HK-2 (cell line): Measurements from ENCODE around the gene SLC25A43.
A peak's percentile ranks its signal among the peaks of the same experiment; 100 is the strongest.
"Not testable (repeated sequence)": the region's sequence is repeated elsewhere in the genome, so short reads cannot be mapped to it uniquely, and the experiment has no call there.

Source experiments
- DNase-seq: peaks from one replicate; pipeline ENCODE4 v3.0.0-alpha.2; 2018; ENCODE audit not compliant: unreplicated experiment

Gene SLC25A43

GRCh38 chrX:119407681-119408080 lies 8.5 kb downstream of the SLC25A43 start:
- peak; percentile 29 for DNase-seq

GRCh38 chrX:119410027-119410819 lies 11.1 kb downstream of the SLC25A43 start:
- peak; percentile 78 for DNase-seq

GRCh38 chrX:119410854-119411253 lies 11.7 kb downstream of the SLC25A43 start:
- DNase-seq, result no peak

- DNase-seq, result no peak
These were observed 12.8 kb downstream of the SLC25A43 start for GRCh38 chrX:119411959-119412358.

- no peak for DNase-seq
These were observed 18.2 kb downstream of the SLC25A43 start for GRCh38 chrX:119417376-119417775.

GRCh38 chrX:119417842-119418241 lies 18.7 kb downstream of the SLC25A43 start:
- no peak for DNase-seq

- DNase-seq, result no peak
These were observed 20.0 kb downstream of the SLC25A43 start for GRCh38 chrX:119419146-119419545.

- DNase-seq, result no peak
These were observed 20.8 kb downstream of the SLC25A43 start for GRCh38 chrX:119419898-119420297.

GRCh38 chrX:119421016-119421705 lies 22.0 kb downstream of the SLC25A43 start:
- no peak for DNase-seq

GRCh38 chrX:119423631-119424030 lies 24.5 kb downstream of the SLC25A43 start:
- DNase-seq, result no peak

GRCh38 chrX:119424999-119425398 lies 25.9 kb downstream of the SLC25A43 start:
- no peak for DNase-seq

GRCh38 chrX:119427024-119427794 lies 28.1 kb downstream of the SLC25A43 start:
- no peak for DNase-seq

GRCh38 chrX:119427795-119428185 lies 28.7 kb downstream of the SLC25A43 start:
- no peak for DNase-seq

- no peak for DNase-seq
These were observed 30.3 kb downstream of the SLC25A43 start for GRCh38 chrX:119429471-119429870.

GRCh38 chrX:119441295-119441694 lies 42.2 kb downstream of the SLC25A43 start:
- DNase-seq, result not testable (repeated sequence)

GRCh38 chrX:119442286-119442685 lies 43.1 kb downstream of the SLC25A43 start:
- no peak for DNase-seq

- no peak for DNase-seq
These were observed 54.1 kb downstream of the SLC25A43 start for GRCh38 chrX:119453202-119453601.

GRCh38 chrX:119455264-119455663 lies 56.1 kb downstream of the SLC25A43 start:
- DNase-seq, result no peak

- no peak for DNase-seq
These were observed 60.0 kb downstream of the SLC25A43 start for GRCh38 chrX:119459181-119459580.

- DNase-seq, result no peak
These were observed 66.4 kb downstream of the SLC25A43 start for GRCh38 chrX:119465555-119465954.

- no peak for DNase-seq
These were observed 67.8 kb downstream of the SLC25A43 start for GRCh38 chrX:119466970-119467369.

- no peak for DNase-seq
These were observed 68.3 kb downstream of the SLC25A43 start for GRCh38 chrX:119467433-119467832.
